Stimulated activated CD4-positive, alpha-beta T cell treated with anti-CD3 and anti-CD28 coated beads, Interleukin-4, amount 100 ng/mL, for 24 hours (primary cell): ENCODE measurements around the gene SPSB1.

Source experiments
- DNase-seq: peaks from one replicate; pipeline ENCODE4 v3.0.0-alpha.2; 2020

Gene SPSB1

GRCh38 chr1:9260059-9260766 is 32.5 kb upstream of the SPSB1 start:
- no peak for DNase-seq

DNA sequence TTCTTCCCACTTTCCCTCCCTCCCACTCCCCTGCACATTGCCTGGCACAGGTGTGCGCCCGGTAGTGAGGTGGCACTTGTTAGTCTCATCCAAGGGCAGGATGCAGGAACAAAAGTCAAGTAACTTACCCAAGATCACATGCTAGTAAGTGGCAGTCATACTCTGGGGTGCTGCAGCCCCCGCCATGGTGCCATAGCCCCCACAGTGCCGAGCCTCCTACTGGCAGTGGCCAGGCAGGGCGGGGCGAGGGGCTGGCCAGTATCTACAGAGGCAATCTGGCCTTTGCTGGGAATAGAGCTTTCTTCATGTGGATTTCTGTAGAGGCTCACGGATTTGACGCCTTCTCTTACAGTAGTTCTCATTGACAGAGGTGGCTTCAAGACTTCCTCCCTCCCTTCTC is 31.2 kb upstream of the SPSB1 start:
- no peak for DNase-seq

DNA sequence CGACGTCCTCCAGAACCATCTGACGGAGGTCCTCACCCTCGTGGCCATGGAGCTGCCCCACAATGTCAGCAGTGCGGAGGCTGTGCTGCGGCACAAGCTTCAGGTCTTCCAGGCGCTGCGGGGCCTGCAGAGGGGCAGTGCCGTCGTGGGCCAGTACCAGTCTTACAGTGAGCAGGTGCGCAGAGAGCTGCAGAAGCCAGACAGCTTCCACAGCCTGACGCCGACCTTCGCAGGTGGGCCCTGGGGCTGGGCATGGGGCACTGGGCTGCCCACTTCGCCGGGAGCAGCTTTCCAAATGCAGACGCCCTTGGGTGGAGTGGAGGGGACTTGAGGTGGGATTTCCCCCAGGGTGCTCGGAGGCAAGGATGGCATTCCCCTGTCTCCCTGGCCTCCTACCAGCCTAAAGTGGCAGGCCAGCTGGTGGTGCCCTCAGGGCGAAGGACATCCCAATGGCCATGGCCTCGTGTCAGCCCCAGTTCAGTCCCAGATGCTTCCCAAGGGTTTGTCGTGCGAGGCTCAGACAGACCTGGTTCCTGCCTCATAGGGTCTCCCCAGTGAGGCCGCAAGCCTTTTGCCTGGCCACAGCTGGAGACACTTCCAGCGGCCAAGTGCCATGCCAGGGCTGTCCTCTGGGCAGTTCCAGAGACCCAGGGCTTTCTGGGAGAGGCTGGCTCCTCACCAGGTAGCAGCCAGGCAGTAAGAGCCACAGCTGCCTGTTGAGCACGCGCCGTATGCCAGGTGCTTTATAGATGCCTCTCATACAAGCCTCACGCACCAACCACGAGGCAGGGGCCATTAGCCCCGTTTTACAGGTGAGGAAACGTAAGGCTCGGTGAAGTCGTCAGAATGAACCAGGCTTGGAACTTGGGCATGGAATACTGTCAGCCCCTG is 30.4 kb upstream of the SPSB1 start:
- no peak for DNase-seq

DNA sequence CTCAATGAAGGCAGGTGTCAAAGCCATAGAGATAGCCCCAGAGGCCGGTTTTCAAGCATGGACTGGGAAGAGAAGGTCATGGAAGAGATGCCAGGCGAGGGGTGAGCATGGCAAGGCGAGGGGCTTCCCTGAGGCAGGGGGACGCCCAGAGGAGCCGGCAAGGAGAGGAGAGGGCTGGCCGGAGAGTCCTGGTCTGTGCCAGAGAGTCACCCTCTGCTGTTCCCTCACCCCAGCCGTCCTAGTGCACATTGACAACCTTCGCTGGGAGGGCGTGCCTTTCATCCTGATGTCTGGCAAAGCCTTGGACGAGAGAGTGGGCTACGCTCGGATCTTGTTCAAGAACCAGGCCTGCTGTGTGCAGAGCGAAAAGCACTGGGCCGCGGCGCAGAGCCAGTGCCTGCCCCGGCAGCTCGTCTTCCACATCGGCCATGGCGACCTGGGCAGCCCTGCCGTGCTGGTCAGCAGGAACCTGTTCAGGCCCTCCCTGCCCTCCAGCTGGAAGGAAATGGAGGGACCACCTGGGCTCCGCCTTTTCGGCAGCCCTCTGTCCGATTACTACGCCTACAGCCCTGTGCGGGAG is 29.3 kb upstream of the SPSB1 start:
- no peak for DNase-seq

DNA sequence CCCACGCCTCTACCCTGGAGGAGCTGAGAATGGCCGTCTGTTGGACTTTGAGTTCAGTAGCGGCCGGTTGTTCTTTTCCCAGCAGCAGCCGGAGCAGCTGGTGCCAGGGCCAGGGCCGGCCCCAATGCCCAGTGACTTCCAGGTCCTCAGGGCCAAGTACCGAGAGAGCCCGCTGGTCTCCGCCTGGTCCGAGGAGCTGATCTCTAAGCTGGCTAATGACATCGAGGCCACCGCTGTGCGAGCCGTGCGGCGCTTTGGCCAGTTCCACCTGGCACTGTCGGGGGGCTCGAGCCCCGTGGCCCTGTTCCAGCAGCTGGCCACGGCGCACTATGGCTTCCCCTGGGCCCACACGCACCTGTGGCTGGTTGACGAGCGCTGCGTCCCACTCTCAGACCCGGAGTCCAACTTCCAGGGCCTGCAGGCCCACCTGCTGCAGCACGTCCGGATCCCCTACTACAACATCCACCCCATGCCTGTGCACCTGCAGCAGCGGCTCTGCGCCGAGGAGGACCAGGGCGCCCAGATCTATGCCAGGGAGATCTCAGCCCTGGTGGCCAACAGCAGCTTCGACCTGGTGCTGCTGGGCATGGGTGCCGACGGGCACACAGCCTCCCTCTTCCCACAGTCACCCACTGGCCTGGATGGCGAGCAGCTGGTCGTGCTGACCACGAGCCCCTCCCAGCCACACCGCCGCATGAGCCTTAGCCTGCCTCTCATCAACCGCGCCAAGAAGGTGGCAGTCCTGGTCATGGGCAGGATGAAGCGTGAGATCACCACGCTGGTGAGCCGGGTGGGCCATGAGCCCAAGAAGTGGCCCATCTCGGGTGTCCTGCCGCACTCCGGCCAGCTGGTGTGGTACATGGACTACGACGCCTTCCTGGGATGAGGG is 28.5 kb upstream of the SPSB1 start:
- no peak for DNase-seq

DNA sequence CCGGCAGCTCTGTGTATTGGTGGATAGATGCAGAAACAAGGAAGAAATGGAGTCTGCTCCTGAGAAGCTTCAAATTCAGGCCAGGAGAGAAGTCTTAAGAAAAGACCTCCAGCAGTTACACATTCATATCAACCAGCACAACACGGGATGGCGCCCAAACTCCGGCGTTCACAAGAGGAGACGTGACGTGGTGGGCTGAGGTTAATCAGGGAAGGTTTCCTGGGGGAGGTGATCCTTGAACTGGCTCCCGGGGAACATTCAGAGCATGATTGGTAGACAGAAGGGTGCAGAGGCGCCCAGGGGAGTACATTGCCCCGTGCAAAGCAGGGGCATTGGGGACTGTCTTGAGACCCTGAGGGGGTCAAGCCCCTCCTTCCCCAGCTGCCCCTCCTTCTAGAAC is 27.7 kb upstream of the SPSB1 start:
- no peak for DNase-seq

- no peak for DNase-seq
Measured at GRCh38 chr1:9265968-9266367, 26.7 kb upstream of the SPSB1 start.

DNA sequence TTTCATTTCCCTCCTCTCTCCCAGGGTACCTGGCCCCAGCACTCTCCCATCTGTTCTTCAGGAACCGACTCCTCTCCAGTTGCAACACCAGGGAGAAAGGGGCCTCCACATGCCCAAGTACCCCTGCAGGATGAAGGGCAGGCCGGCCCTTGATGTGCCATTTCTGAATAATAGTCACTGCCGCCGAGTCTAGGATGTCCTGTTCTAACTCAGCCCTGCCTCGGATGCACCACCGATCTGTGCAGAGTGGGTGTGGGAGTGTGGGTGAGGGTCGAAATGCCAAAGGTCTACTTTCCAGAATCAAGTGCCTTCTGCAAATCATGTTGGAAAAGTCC is 25.4 kb upstream of the SPSB1 start:
- no peak for DNase-seq

GRCh38 chr1:9267827-9268581 is 24.7 kb upstream of the SPSB1 start:
- DNase-seq = no peak

- no peak for DNase-seq
Measured at GRCh38 chr1:9269078-9269501, 23.6 kb upstream of the SPSB1 start.

DNA sequence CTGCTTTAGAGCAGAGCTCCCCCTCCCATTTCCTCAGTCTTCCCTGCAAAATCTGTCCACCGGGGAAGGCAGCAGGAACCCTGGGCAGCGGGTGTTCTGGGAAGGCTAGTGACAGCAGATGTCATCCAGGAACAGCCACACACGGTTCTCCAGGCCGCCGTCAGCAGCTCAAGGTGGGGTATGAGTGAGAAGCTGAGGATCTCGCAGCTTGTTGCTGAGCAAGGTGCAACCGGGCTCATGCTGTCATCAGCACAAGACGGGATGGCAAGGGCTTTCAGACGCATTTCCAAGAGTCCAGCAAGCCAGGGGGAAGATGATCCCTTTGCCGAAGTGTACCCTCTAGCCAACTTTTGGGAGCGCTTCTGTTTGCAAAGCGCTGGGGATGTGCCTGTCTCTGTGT is 23.0 kb upstream of the SPSB1 start:
- no peak for DNase-seq

GRCh38 chr1:9270290-9270883 is 22.3 kb upstream of the SPSB1 start:
- DNase-seq = no peak

DNA sequence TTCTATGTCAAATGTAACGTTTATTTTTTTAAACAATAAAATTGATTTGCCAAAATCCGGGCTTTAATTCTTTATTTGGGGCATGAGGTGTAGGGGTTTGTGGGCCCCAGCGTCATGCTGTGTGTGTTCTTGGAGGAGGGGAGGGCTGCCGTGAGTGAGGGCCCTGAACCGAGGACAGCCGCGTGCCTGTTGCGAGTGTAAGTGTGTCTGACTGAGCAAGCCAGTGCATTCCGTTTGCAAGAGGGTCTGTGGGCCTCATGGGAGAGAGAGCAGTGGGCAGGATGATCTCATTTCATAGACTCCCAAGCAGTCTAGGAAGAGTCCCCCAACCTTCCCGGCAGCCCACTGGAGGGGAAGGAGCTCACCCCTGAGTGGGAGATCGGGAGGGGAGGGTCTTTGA is 21.4 kb upstream of the SPSB1 start:
- no peak for DNase-seq

GRCh38 chr1:9271861-9272595 is 20.7 kb upstream of the SPSB1 start:
- no peak for DNase-seq

DNA sequence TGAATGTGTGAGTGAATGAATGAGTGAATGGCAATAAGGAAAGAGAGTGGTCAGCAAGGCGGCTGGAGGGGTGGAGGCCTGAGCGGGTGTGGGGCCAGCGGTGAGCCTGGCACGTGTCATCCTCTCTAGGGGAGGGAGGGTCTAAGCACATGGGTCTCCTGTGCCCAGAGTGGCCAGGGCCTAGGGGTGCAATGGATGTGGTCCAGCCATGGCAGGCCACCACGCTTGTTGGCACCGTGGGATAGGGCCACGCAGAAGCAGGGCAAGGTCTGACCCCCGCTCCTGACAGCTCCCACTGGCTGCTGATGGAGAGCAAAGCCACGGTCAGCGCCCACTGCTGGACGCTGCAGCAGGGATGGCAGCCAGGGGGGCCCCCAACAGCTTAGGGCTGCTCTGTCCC is 19.5 kb upstream of the SPSB1 start:
- no peak for DNase-seq

GRCh38 chr1:9275161-9275560 is 17.5 kb upstream of the SPSB1 start:
- DNase-seq = no peak

- peak; percentile 79 for DNase-seq
Measured at GRCh38 chr1:9275567-9276034, 17.1 kb upstream of the SPSB1 start.

DNA sequence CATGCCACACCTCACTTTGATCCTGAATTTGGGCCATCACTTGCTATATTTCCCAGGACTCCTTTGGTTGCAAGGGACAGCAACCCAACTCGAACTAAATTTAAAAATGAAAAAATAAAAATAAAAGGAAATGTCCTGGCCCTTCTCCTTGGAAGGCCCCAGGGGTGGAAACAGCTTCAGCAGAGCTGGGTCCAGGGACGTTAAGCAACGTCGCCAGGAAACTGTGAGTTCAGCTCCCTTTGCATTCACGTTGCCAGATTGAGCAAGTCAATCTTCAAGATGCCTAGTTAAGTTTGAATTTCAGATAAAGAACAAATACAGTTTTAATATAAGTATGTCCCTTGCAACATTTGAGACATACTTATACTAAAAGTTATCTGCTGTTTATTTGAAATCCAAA is 14.6 kb upstream of the SPSB1 start:
- no peak for DNase-seq

DNA sequence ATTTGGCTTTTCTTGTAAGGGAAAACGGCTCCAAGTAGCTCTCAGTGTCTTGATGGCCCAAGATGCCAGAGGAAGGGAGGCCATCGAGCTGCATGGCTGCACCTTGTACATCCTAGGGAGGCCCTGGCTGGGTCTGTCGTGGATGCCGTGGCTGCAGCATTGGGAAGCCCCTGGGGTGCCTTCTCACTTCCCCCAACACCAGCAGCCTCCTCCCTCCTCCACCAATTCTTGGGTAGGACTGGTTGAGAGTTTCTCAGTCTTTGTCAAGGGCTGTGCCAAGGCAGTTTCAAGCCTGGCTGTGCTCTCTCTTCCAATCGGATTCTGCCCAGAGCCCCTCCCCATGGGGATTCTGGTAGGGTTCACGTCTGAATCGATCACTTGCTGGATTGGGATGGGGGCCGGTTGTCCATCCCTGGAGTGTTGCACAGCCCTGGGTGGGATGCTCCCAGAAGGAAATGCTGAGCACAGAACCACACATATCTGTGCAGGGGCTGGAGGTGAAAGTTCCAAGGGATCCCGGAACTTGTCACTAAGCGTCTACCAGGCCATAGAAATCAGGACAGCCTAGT is 14.0 kb upstream of the SPSB1 start:
- no peak for DNase-seq

DNA sequence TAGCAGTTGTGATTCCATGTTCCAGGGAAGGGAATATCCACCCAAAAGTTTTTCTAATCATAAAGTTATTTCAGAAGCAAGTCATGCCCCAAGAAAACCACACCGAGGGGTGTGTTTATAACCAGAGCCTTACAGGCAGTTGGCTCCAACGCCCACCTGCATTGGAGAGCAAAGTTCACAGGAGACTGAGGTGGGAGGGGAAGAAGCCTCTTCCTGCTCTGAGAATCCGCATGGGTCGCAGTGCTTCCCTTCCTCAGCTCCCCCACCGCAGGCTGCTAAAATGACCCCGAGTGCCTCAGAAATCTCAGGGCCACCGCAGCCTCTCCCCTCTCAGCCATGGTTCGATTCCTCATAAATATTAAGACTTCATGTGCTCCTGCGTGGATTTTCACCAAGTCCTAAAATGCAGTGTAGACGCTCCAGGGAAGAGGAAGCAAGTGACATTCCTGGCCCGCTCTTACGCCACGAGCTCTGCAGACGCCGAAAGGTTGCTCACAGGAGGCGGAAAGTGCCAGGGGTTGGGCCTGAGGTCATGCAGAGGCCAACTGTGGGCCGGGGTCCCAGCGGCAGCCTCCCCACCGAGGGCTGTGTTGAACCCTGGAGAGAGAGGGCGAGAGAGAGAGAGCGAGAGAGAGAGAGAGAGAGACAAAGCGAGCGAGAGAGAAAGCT is 13.4 kb upstream of the SPSB1 start:
- no peak for DNase-seq
